ENCODE measurements around the gene NUP153. TPM values are rescaled to one million over a fixed set of nuclear protein-coding genes. Genes with fewer than 3 reads are reported as not detected.

Gene NUP153
- total RNA-seq, 2 experiments from 2014 or later: 72.5 to 88.0 TPM

- Histone ChIP-seq H3K27ac (ENCODE audit: low read depth, low read length, poor library complexity, severe bottlenecking) (no peak overlapping the region), H4K20me1 (ENCODE audit: insufficient read depth, low read length) (peaks cover 40% of the 10 kb centered on the region), H3K4me2 (ENCODE audit: low read length) (no peak overlapping the region), H3K4me1 (ENCODE audit: insufficient read depth, low read length, poor library complexity, severe bottlenecking) (no peaks in the 10 kb centered on the region), H3K9me3 (ENCODE audit: low read length) (no peaks in the 10 kb centered on the region), H3K36me3 (ENCODE audit: insufficient read depth, low read length) (peaks cover 99% of the 10 kb centered on the region), H2AFZ (ENCODE audit: low read length) (no peak overlapping the region), H3K79me2 (ENCODE audit: insufficient read depth, low read depth, low read length) (peaks cover 100% of the 10 kb centered on the region), H3K4me3 (ENCODE audit: low read depth, low read length, poor library complexity, severe bottlenecking) (no peak overlapping the region), H3K9me2 (ENCODE audit: insufficient read depth, low read length) (no peaks in the 10 kb centered on the region)
- no peak for TF ChIP-seq EZH2phosphoT487 (IDR thresholded peaks at IDR 0.05; ENCODE audit: borderline replicate concordance, low read depth, low read length)
- TF ChIP-seq, protein P1, sequence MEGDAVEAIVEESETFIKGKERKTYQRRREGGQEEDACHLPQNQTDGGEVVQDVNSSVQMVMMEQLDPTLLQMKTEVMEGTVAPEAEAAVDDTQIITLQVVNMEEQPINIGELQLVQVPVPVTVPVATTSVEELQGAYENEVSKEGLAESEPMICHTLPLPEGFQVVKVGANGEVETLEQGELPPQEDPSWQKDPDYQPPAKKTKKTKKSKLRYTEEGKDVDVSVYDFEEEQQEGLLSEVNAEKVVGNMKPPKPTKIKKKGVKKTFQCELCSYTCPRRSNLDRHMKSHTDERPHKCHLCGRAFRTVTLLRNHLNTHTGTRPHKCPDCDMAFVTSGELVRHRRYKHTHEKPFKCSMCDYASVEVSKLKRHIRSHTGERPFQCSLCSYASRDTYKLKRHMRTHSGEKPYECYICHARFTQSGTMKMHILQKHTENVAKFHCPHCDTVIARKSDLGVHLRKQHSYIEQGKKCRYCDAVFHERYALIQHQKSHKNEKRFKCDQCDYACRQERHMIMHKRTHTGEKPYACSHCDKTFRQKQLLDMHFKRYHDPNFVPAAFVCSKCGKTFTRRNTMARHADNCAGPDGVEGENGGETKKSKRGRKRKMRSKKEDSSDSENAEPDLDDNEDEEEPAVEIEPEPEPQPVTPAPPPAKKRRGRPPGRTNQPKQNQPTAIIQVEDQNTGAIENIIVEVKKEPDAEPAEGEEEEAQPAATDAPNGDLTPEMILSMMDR (conservative IDR thresholded peaks at IDR 0.05; ENCODE audit: low read length): no peak
- DNase-seq (ENCODE audit: low spot score): no peak
- no TSS peak for BruUV-seq (replicated peaks)
- intact Hi-C loops (cut with micrococcal nuclease; ENCODE audit: unreplicated experiment): loop anchor here (5.0 kb wide), 1 partner anchor 35 kb away; no protein-coding TSS in a partner anchor
- POLR2A ChIA-PET: interaction anchor here (0.6 to 1.0 kb wide), 2 partner anchors 9 to 57 kb away, joined by 5 to 7 read pairs; no protein-coding TSS in a partner anchor
- CTCF ChIA-PET (ENCODE audit: unreplicated experiment): no interaction called here
These were observed 29.1 kb downstream of the NUP153 start for GRCh38 chr6:17677602-17678001.

DNA sequence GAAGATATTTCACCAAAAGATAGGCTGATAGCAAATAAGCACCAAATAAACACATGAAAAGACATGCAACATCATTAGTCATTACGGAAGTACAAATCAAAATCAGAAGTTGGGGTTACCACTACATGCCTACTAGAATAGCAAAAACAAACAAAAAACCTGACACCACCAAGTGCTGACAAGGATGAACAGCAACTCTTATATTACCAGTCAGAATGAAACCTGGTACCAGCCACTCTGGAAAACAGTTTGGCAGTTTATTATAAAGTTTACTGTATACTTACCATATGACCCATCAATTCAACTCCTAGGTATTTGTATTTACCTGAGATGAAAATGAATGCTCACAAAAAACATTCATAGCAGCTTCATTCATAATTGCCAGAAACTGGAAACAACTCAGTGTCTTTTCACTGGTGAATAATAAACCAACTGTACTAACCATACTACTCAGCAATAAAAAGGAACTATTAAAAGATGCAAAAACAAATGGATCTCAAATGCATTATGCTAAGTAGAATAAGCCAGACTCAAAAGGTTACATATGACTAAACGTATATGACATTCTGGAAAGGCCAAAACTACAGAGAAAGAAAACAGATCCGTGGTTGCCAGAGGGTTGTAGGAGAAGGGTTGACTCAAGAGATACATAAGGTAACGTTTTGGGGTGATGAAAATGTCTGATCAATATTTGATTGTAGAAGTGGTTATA lies 33.0 kb downstream of the NUP153 start:
- Histone ChIP-seq H3K79me2 (ENCODE audit: insufficient read depth, low read depth, low read length) (peaks cover 97% of the 10 kb centered on the region), H3K4me1 (ENCODE audit: insufficient read depth, low read length, poor library complexity, severe bottlenecking) (no peaks in the 10 kb centered on the region), H3K27ac (ENCODE audit: low read depth, low read length, poor library complexity, severe bottlenecking) (no peak overlapping the region), H3K4me3 (ENCODE audit: low read depth, low read length, poor library complexity, severe bottlenecking) (no peak overlapping the region), H2AFZ (ENCODE audit: low read length) (no peak overlapping the region), H4K20me1 (ENCODE audit: insufficient read depth, low read length) (peaks cover 21% of the 10 kb centered on the region), H3K9me2 (ENCODE audit: insufficient read depth, low read length) (no peaks in the 10 kb centered on the region), H3K4me2 (ENCODE audit: low read length) (no peak overlapping the region), H3K36me3 (ENCODE audit: insufficient read depth, low read length) (peaks cover 99% of the 10 kb centered on the region), H3K9me3 (ENCODE audit: low read length) (no peaks in the 10 kb centered on the region)
- no peak for DNase-seq (ENCODE audit: low spot score)
- ChIA-PET CTCF (ENCODE audit: unreplicated experiment) (no interaction called here), POLR2A (interaction anchor here (1.6 kb wide), 1 partner anchor 21 kb away, joined by 4 read pairs; no protein-coding TSS in a partner anchor)
- no peak for TF ChIP-seq EZH2phosphoT487 (IDR thresholded peaks at IDR 0.05; ENCODE audit: borderline replicate concordance, low read depth, low read length)
- TF ChIP-seq, protein P1 (conservative IDR thresholded peaks at IDR 0.05; ENCODE audit: low read length): 0 out of 2 replicates have a peak, but pooled peaks have one; percentile 19
- intact Hi-C loops (cut with micrococcal nuclease; ENCODE audit: unreplicated experiment): no loop called here
- BruUV-seq (replicated peaks): no TSS peak

All from OCI-LY7 (cell line).